ENCODE results near the gene DMD. TPM values are rescaled to one million over a fixed set of nuclear protein-coding genes. Genes with fewer than 3 reads are reported as not detected.

Gene DMD
- polyA plus RNA-seq, 3 donors: 0.23 TPM; not detected in 2

DNA sequence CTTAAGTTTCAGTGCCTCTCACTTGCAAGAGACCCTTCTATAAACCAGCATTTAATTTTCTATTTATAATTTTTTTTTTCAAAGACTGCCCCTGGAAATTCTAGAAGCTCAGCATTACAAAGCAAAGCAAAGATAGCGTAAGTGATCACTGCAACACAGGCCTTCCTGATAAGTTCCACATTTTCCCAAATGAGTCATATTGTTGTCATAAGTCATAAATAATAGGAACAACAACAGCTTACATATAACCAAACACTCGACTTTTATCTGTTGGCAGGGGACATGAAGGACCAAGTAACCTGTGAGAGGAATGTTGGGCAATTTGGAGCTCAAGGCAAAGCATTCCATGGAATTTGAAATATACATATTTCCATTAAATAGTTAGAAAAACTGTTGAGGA lies 815.5 kb downstream of the DMD start:
- H3K4me3 ChIP-seq (replicated peaks in 1 of 3; ENCODE audit: low read depth in 2 of 3, low read length in 3 of 3): no peak overlapping the region
- Mint-ChIP-seq H3K4me3 (no peak overlapping the region), H3K27ac (no peak overlapping the region), H3K27me3 (ENCODE audit: low read depth in 3 of 3) (no peaks in the 10 kb centered on the region), H3K4me1 (no peaks in the 10 kb centered on the region), H3K36me3 (no peaks in the 10 kb centered on the region), H3K9me3 (no peaks in the 10 kb centered on the region)
- no peak overlapping the region for H3K9ac ChIP-seq (ENCODE audit: insufficient read depth, low read length, poor library complexity, severe bottlenecking)
- H3K79me2 ChIP-seq (ENCODE audit: insufficient read depth, low read length): no peaks in the 10 kb centered on the region
- TF ChIP-seq, protein P1, sequence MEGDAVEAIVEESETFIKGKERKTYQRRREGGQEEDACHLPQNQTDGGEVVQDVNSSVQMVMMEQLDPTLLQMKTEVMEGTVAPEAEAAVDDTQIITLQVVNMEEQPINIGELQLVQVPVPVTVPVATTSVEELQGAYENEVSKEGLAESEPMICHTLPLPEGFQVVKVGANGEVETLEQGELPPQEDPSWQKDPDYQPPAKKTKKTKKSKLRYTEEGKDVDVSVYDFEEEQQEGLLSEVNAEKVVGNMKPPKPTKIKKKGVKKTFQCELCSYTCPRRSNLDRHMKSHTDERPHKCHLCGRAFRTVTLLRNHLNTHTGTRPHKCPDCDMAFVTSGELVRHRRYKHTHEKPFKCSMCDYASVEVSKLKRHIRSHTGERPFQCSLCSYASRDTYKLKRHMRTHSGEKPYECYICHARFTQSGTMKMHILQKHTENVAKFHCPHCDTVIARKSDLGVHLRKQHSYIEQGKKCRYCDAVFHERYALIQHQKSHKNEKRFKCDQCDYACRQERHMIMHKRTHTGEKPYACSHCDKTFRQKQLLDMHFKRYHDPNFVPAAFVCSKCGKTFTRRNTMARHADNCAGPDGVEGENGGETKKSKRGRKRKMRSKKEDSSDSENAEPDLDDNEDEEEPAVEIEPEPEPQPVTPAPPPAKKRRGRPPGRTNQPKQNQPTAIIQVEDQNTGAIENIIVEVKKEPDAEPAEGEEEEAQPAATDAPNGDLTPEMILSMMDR (IDR thresholded peaks at IDR 0.05): no peak
- H4K20me1 ChIP-seq (ENCODE audit: insufficient read depth, low read length): no peaks in the 10 kb centered on the region
- H3K27me3 ChIP-seq (ENCODE audit: control insufficient read depth in 2 of 2, insufficient read depth in 2 of 2, low read length in 2 of 2): no peaks in the 10 kb centered on the region
- intact Hi-C loops (cut with micrococcal nuclease): no loop called here
- no peaks in the 10 kb centered on the region for H3K36me3 ChIP-seq (replicated peaks in 1 of 2; ENCODE audit: control insufficient read depth in 1 of 2, insufficient read depth in 2 of 2, low read length in 2 of 2)
- no peak for DNase-seq
- H3K4me1 ChIP-seq (ENCODE audit: control insufficient read depth in 1 of 2, insufficient read depth in 2 of 2, low read length in 2 of 2): no peaks in the 10 kb centered on the region
- WGBS (ENCODE audit: insufficient coverage): no CpG with 5 or more reads among the region's 2 CpGs
- no peak overlapping the region for H3K4me2 ChIP-seq (replicated peaks; ENCODE audit: extremely low read depth, low read length, poor library complexity, severe bottlenecking)
- H2AFZ ChIP-seq (ENCODE audit: insufficient read depth, low read depth, low read length, poor library complexity, severe bottlenecking): no peak overlapping the region
- no peak overlapping the region for H3K27ac ChIP-seq (ENCODE audit: low read depth in 1 of 2, low read length in 2 of 2)
- H3K9me3 ChIP-seq (replicated peaks in 1 of 2; ENCODE audit: control insufficient read depth in 1 of 2, insufficient read depth in 1 of 2, low read length in 2 of 2): no peaks in the 10 kb centered on the region

DNA sequence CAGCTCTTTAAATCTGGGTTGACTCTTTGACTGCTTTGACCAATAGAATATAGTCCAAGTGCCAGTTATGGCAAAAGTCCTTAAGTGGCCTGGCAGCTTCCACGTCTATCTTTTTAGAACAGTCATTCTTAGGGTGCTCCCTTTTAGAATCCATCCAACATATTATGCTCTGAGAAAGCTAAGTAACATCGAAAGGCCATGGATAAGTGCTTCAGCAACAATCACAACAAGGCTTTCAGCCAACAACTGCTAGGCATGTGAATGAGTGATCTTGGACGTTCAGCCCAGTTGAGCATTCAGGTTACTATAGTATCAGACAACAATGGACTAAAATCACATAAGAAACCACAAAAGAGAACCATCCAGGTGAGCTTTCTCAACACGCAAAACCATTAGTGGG lies 818.7 kb downstream of the DMD start:
- no peak for DNase-seq
- H3K36me3 Mint-ChIP-seq: no peaks in the 10 kb centered on the region
- no CpG with 5 or more reads among the region's 4 CpGs for WGBS (ENCODE audit: insufficient coverage)
- no peaks in the 10 kb centered on the region for H3K79me2 ChIP-seq (ENCODE audit: insufficient read depth, low read length)
- H3K9me3 Mint-ChIP-seq: no peaks in the 10 kb centered on the region
- no peaks in the 10 kb centered on the region for H3K27me3 Mint-ChIP-seq (ENCODE audit: low read depth in 3 of 3)
- TF ChIP-seq, protein P1 (IDR thresholded peaks at IDR 0.05): no peak
- H3K4me3 ChIP-seq (replicated peaks in 1 of 3; ENCODE audit: low read depth in 2 of 3, low read length in 3 of 3): no peak overlapping the region
- no peaks in the 10 kb centered on the region for H3K4me1 ChIP-seq (ENCODE audit: control insufficient read depth in 1 of 2, insufficient read depth in 2 of 2, low read length in 2 of 2)
- no peak overlapping the region for H3K9ac ChIP-seq (ENCODE audit: insufficient read depth, low read length, poor library complexity, severe bottlenecking)
- H3K27ac Mint-ChIP-seq: no peak overlapping the region
- H3K36me3 ChIP-seq (replicated peaks in 1 of 2; ENCODE audit: control insufficient read depth in 1 of 2, insufficient read depth in 2 of 2, low read length in 2 of 2): no peaks in the 10 kb centered on the region
- H3K27me3 ChIP-seq (ENCODE audit: control insufficient read depth in 2 of 2, insufficient read depth in 2 of 2, low read length in 2 of 2): no peaks in the 10 kb centered on the region
- no peak overlapping the region for H2AFZ ChIP-seq (ENCODE audit: insufficient read depth, low read depth, low read length, poor library complexity, severe bottlenecking)
- intact Hi-C loops (cut with micrococcal nuclease): no loop called here
- no peak overlapping the region for H3K27ac ChIP-seq (ENCODE audit: low read depth in 1 of 2, low read length in 2 of 2)
- no peaks in the 10 kb centered on the region for H3K4me1 Mint-ChIP-seq
- H3K4me2 ChIP-seq (replicated peaks; ENCODE audit: extremely low read depth, low read length, poor library complexity, severe bottlenecking): no peak overlapping the region
- H3K4me3 Mint-ChIP-seq: no peak overlapping the region
- H4K20me1 ChIP-seq (ENCODE audit: insufficient read depth, low read length): no peaks in the 10 kb centered on the region
- no peaks in the 10 kb centered on the region for H3K9me3 ChIP-seq (replicated peaks in 1 of 2; ENCODE audit: control insufficient read depth in 1 of 2, insufficient read depth in 1 of 2, low read length in 2 of 2)

Measured in CD14-positive monocyte (primary cell).